HepG2 (cell line): ENCODE measurements around the gene ZMYND19. TPM values are rescaled to one million over a fixed set of nuclear protein-coding genes. Genes with fewer than 3 reads are reported as not detected.

Source experiments
- ARNT2 ChIP-seq: sonication (generic); formaldehyde crosslinking; IDR thresholded peaks from 2 replicates; pipeline ENCODE4 v1.8.0; 2022; ENCODE audit warnings: mild to moderate bottlenecking, low read depth, missing genetic modification reagents, moderate library complexity
- BHLHE40 ChIP-seq: IDR thresholded peaks from 2 replicates; pipeline ENCODE4 v1.6.1; 2011; ENCODE audit warnings: low read length, improper control_type of control experiment
- MXI1 ChIP-seq: IDR thresholded peaks from 3 replicates; pipeline ENCODE4 v1.6.1; 2012; ENCODE audit warnings: low read depth, low read length, inconsistent platforms, borderline replicate concordance
- TFDP1 ChIP-seq: IDR thresholded peaks from 2 replicates; pipeline ENCODE4 v1.6.1; 2016; ENCODE audit warnings: missing compliant biosample characterization, missing genetic modification reagents, borderline replicate concordance
- ZNF235 ChIP-seq: sonication (generic); formaldehyde crosslinking; IDR thresholded peaks from 2 replicates; pipeline ENCODE4 v1.8.1; 2023; ENCODE audit warnings: mild to moderate bottlenecking, missing genetic modification reagents, borderline replicate concordance
- ZNF430 ChIP-seq: sonication (generic); formaldehyde crosslinking; IDR thresholded peaks from 2 replicates; pipeline ENCODE4 v1.9.0; 2021; ENCODE audit warnings: mild to moderate bottlenecking, missing genetic modification reagents
- ZNF546 ChIP-seq: sonication (generic); formaldehyde crosslinking; conservative IDR thresholded peaks from 2 replicates; pipeline ENCODE4 v1.8.1; 2023; ENCODE audit warnings: mild to moderate bottlenecking, missing genetic modification reagents
- ZNF773 ChIP-seq: sonication (generic); formaldehyde crosslinking; IDR thresholded peaks from 2 replicates; pipeline ENCODE4 v1.4.0; 2020; ENCODE audit warnings: missing genetic modification reagents, borderline replicate concordance
- ZNF800 ChIP-seq: sonication (generic); formaldehyde crosslinking; IDR thresholded peaks from 2 replicates; pipeline ENCODE4 v1.4.0; 2020; ENCODE audit warnings: missing genetic modification reagents
- ZSCAN21 ChIP-seq: sonication (generic); formaldehyde crosslinking; IDR thresholded peaks from 2 replicates; pipeline ENCODE4 v1.8.0; 2022; ENCODE audit warnings: mild to moderate bottlenecking, missing genetic modification reagents, moderate library complexity, borderline replicate concordance
- polyA plus RNA-seq, 8 experiments: library from polyadenylated mRNA; depleted of rRNA in 3 of 8; stranded (reverse) in 7 of 8; unstranded in 1 of 8; fragments of >200 nt; fragmentation: Illumina TruSeq in 4 of 8; extraction: Trizol in 4 of 8; gene quantifications; 2 replicates each; pipeline versions ENCODE4 v1.2.1 to v1.2.3, GENCODE V29; 2011 to 2016; ENCODE audit warnings: low read depth in 4 of 8, missing spikeins in 1 of 8, mixed read lengths in 1 of 8; ENCODE audit not compliant: insufficient read depth in 1 of 8
- total RNA-seq, 5 experiments: library from RNA; depleted of rRNA; stranded (reverse); fragments of >200 nt; fragmentation: Illumina TruSeq; extraction: Trizol; gene quantifications; 2 replicates each; pipeline ENCODE4 v1.2.3, GENCODE V29; 2016; ENCODE audit warnings: low read depth in 1 of 5
- TF ChIP-seq, protein P1 (sequence below): sonication (generic); formaldehyde crosslinking; IDR thresholded peaks from 2 replicates; pipeline ENCODE4 v1.4.0; 2020; ENCODE audit warnings: mild to moderate bottlenecking, missing genetic modification reagents
- TF ChIP-seq, protein P2 (sequence below): sonication (generic); formaldehyde crosslinking; IDR thresholded peaks from 2 replicates; pipeline ENCODE4 v1.4.0; 2020; ENCODE audit warnings: missing genetic modification reagents, borderline replicate concordance
- TF ChIP-seq, protein P3 (sequence below): sonication (generic); formaldehyde crosslinking; IDR thresholded peaks from 2 replicates; pipeline ENCODE4 v1.5.0; 2020; ENCODE audit warnings: missing genetic modification reagents
- TF ChIP-seq, protein P4 (sequence below): sonication (generic); formaldehyde crosslinking; IDR thresholded peaks from 2 replicates; pipeline ENCODE4 v1.5.0; 2020; ENCODE audit warnings: mild to moderate bottlenecking, missing genetic modification reagents

The ZMYND19 gene
- total and polyA plus RNA-seq, 2 of the 13 experiments (the other 11 are each of a cell fraction or from before 2014, with no cell fraction given), result 21.3 to 38.7 TPM

DNA sequence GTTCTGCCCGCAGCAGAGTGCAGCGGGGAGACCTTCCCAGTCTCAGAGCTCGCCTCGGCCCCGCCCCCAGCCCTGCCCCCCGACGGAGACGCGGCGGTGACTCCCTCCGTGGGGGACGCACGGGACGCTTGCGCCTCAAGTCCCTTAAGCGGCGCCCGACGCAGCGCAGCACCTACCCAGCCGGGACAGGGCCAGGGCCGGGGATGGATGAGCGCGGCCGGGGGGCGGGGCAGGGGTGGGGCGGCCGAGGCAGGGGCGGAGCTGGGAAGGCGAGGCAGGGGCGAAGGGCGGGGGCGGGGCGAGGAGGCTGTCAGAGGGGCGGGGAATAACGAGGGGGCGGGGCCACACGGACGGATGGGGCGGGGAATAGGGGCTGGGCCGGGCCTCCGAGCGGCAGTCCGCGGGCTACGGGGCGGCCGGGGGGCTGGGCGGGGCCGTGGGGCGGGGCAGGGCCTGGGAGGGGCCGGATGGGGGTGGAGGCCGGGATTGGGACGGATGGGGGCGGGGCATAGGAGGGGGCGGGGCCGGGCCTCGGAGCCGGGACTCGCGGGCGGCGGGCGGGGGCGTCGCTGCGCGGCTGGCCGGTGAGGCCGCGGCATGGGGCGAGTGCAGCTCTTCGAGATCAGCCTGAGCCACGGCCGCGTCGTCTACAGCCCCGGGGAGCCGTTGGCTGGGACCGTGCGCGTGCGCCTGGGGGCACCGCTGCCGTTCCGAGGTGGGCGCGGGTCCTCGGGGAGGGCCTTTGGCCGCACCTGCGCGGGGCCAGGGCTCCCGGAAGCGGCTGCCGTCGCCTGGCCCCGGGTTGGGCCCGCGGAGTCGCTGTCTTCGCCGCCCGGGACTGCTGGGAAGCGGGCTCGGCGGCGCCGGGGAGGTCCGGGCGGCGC is 15.1 kb upstream of the ZMYND19 start, which contains the start of gene ARRDC1 (continued):
- TF ChIP-seq ZNF235 (0 out of 2 replicates have a peak, but pooled peaks have one; percentile 65), ZNF546 (CRISPR knock-in tag) (0 out of 2 replicates have a peak, but pooled peaks have one; percentile 24), TFDP1 (CRISPR knock-in tag) (0 out of 2 replicates have a peak, but pooled peaks have one; percentile 29), ZNF430 (0 out of 2 replicates have a peak, but pooled peaks have one; percentile 48), MXI1 (peak; percentile 59; the same call in 1 of the 3 replicates), ZNF773 (CRISPR knock-in tag) (peak; percentile 24; the same call in 1 of the 2 replicates), ZNF800 (0 out of 2 replicates have a peak, but pooled peaks have one; percentile 15), ZSCAN21 (CRISPR knock-in tag) (peak; percentile 39; the same call in 1 of the 2 replicates), BHLHE40 (0 out of 2 replicates have a peak, but pooled peaks have one; percentile 12), ARNT2 (peak; percentile 63; the same call in 1 of the 2 replicates)
- TF ChIP-seq, protein P1, sequence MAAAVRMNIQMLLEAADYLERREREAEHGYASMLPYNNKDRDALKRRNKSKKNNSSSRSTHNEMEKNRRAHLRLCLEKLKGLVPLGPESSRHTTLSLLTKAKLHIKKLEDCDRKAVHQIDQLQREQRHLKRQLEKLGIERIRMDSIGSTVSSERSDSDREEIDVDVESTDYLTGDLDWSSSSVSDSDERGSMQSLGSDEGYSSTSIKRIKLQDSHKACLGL (CRISPR knock-in tag), result peak; percentile 73; the same call in 1 of the 2 replicates
- TF ChIP-seq, protein P2, sequence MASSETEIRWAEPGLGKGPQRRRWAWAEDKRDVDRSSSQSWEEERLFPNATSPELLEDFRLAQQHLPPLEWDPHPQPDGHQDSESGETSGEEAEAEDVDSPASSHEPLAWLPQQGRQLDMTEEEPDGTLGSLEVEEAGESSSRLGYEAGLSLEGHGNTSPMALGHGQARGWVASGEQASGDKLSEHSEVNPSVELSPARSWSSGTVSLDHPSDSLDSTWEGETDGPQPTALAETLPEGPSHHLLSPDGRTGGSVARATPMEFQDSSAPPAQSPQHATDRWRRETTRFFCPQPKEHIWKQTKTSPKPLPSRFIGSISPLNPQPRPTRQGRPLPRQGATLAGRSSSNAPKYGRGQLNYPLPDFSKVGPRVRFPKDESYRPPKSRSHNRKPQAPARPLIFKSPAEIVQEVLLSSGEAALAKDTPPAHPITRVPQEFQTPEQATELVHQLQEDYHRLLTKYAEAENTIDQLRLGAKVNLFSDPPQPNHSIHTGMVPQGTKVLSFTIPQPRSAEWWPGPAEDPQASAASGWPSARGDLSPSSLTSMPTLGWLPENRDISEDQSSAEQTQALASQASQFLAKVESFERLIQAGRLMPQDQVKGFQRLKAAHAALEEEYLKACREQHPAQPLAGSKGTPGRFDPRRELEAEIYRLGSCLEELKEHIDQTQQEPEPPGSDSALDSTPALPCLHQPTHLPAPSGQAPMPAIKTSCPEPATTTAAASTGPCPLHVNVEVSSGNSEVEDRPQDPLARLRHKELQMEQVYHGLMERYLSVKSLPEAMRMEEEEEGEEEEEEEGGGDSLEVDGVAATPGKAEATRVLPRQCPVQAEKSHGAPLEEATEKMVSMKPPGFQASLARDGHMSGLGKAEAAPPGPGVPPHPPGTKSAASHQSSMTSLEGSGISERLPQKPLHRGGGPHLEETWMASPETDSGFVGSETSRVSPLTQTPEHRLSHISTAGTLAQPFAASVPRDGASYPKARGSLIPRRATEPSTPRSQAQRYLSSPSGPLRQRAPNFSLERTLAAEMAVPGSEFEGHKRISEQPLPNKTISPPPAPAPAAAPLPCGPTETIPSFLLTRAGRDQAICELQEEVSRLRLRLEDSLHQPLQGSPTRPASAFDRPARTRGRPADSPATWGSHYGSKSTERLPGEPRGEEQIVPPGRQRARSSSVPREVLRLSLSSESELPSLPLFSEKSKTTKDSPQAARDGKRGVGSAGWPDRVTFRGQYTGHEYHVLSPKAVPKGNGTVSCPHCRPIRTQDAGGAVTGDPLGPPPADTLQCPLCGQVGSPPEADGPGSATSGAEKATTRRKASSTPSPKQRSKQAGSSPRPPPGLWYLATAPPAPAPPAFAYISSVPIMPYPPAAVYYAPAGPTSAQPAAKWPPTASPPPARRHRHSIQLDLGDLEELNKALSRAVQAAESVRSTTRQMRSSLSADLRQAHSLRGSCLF (CRISPR knock-in tag), result no peak
- TF ChIP-seq, protein P3, sequence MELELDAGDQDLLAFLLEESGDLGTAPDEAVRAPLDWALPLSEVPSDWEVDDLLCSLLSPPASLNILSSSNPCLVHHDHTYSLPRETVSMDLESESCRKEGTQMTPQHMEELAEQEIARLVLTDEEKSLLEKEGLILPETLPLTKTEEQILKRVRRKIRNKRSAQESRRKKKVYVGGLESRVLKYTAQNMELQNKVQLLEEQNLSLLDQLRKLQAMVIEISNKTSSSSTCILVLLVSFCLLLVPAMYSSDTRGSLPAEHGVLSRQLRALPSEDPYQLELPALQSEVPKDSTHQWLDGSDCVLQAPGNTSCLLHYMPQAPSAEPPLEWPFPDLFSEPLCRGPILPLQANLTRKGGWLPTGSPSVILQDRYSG (CRISPR knock-in tag), result peak; percentile 54; the same call in 1 of the 2 replicates
- TF ChIP-seq, protein P4, sequence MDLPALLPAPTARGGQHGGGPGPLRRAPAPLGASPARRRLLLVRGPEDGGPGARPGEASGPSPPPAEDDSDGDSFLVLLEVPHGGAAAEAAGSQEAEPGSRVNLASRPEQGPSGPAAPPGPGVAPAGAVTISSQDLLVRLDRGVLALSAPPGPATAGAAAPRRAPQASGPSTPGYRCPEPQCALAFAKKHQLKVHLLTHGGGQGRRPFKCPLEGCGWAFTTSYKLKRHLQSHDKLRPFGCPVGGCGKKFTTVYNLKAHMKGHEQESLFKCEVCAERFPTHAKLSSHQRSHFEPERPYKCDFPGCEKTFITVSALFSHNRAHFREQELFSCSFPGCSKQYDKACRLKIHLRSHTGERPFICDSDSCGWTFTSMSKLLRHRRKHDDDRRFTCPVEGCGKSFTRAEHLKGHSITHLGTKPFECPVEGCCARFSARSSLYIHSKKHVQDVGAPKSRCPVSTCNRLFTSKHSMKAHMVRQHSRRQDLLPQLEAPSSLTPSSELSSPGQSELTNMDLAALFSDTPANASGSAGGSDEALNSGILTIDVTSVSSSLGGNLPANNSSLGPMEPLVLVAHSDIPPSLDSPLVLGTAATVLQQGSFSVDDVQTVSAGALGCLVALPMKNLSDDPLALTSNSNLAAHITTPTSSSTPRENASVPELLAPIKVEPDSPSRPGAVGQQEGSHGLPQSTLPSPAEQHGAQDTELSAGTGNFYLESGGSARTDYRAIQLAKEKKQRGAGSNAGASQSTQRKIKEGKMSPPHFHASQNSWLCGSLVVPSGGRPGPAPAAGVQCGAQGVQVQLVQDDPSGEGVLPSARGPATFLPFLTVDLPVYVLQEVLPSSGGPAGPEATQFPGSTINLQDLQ (CRISPR knock-in tag), result peak; percentile 30; the same call in 1 of the 2 replicates
